ENCODE results near the gene CLIP1. TPM values are rescaled to one million over a fixed set of nuclear protein-coding genes. Genes with fewer than 3 reads are reported as not detected.
"Not testable (repeated sequence)": the region's sequence is repeated elsewhere in the genome, so short reads cannot be mapped to it uniquely, and the experiment has no call there.

CLIP1 gene
- total RNA-seq, 1 experiment from 2014 or later: 16.0 TPM

DNA sequence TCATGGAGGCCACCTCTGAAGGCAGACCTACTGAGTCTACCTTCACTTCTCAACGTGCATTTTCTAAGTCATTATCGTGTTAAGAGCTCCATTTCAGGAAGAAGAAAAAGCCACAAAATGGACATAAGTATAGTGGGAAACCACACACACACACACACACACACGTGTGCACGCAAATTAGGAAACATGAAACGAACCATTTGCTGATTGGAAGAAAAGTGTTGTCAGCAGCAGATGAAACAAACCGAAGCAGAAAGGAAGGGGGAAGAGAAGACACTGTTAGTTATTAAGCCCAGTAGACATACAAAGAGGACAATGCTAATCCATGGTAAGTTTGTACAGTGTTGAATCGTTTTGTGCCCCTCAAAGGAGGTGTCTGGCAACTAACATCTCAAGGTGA, 146.2 kb downstream of the CLIP1 start:
- Histone ChIP-seq H4K20me1 (ENCODE audit: insufficient read depth, low read depth, low read length) (no peaks in the 10 kb centered on the region), H3K79me2 (ENCODE audit: low read length) (no peaks in the 10 kb centered on the region), H3K9me3 (ENCODE audit: low read length) (no peaks in the 10 kb centered on the region), H3K4me2 (ENCODE audit: low read depth, low read length, poor library complexity, severe bottlenecking) (no peak overlapping the region), H3K9ac (ENCODE audit: low read length) (no peak overlapping the region), H2AFZ (ENCODE audit: low read length) (no peak overlapping the region), H3K4me1 (ENCODE audit: low read length) (no peaks in the 10 kb centered on the region), H3K27ac (ENCODE audit: low read length) (no peak overlapping the region), H3K27me3 (ENCODE audit: low read length) (no peaks in the 10 kb centered on the region), H3K9me2 (replicated peaks; ENCODE audit: insufficient read depth, low read length) (no peaks in the 10 kb centered on the region), H3K36me3 (ENCODE audit: insufficient read depth, low read length) (no peaks in the 10 kb centered on the region), H3K4me3 (ENCODE audit: low read length) (no peak overlapping the region)
- DNase-seq: no peak

DNA sequence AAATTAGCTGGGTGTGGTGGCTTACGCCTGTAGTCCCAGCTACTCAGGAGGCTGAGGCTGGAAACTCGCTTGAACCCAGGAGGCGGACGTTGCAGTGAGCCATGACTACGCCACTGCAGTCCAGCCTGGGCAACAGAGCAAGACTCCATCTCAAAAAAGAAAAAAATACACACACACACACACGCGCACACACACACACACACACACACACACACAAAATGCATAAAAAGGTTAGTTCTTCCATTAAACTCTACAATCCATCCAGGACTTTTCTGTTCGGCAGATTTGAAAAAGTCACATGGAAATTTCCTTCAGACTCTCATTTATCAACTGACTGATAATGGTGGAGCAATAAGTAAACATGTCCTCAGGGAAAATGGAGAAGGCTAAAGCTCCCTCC, 147.0 kb downstream of the CLIP1 start:
- H3K36me3 ChIP-seq (ENCODE audit: insufficient read depth, low read length): no peaks in the 10 kb centered on the region
- no peaks in the 10 kb centered on the region for H3K9me2 ChIP-seq (replicated peaks; ENCODE audit: insufficient read depth, low read length)
- no peak overlapping the region for H3K4me2 ChIP-seq (ENCODE audit: low read depth, low read length, poor library complexity, severe bottlenecking)
- H3K4me3 ChIP-seq (ENCODE audit: low read length): no peak overlapping the region
- DNase-seq: no peak
- H3K9ac ChIP-seq (ENCODE audit: low read length): no peak overlapping the region
- H3K79me2 ChIP-seq (ENCODE audit: low read length): no peaks in the 10 kb centered on the region
- no peaks in the 10 kb centered on the region for H3K9me3 ChIP-seq (ENCODE audit: low read length)
- no peak overlapping the region for H3K27ac ChIP-seq (ENCODE audit: low read length)
- H3K4me1 ChIP-seq (ENCODE audit: low read length): no peaks in the 10 kb centered on the region
- no peak overlapping the region for H2AFZ ChIP-seq (ENCODE audit: low read length)
- H3K27me3 ChIP-seq (ENCODE audit: low read length): no peaks in the 10 kb centered on the region
- H4K20me1 ChIP-seq (ENCODE audit: insufficient read depth, low read depth, low read length): no peaks in the 10 kb centered on the region

GRCh38 chr12:122266230-122266901, 156.1 kb downstream of the CLIP1 start, which contains the start of gene VPS33A:
VPS33A (minus strand) TSS chr12:122266494; CDS start chr12:122266408, 86 bp downstream.
- H3K27me3 ChIP-seq (ENCODE audit: low read length): no peaks in the 10 kb centered on the region
- peak; percentile 99 for DNase-seq
- no peaks in the 10 kb centered on the region for H3K9me2 ChIP-seq (replicated peaks; ENCODE audit: insufficient read depth, low read length)
- H2AFZ ChIP-seq (ENCODE audit: low read length): peak within 1 kb of the TSS; percentile 86
- peaks cover 28% of the 10 kb centered on the region for H3K79me2 ChIP-seq (ENCODE audit: low read length)
- peak within 1 kb of the TSS; percentile 87 for H3K9ac ChIP-seq (ENCODE audit: low read length)
- H3K27ac ChIP-seq (ENCODE audit: low read length): peak within 1 kb of the TSS; percentile 80
- H4K20me1 ChIP-seq (ENCODE audit: insufficient read depth, low read depth, low read length): no peaks in the 10 kb centered on the region
- peak within 1 kb of the TSS; percentile 87 for H3K4me3 ChIP-seq (ENCODE audit: low read length)
- peak within 1 kb of the TSS; percentile 68 for H3K4me2 ChIP-seq (ENCODE audit: low read depth, low read length, poor library complexity, severe bottlenecking)
- no peaks in the 10 kb centered on the region for H3K9me3 ChIP-seq (ENCODE audit: low read length)
- H3K4me1 ChIP-seq (ENCODE audit: low read length): peaks cover 17% of the 10 kb centered on the region
- peaks cover 2% of the 10 kb centered on the region; the same call in 1 of the 2 replicates for H3K36me3 ChIP-seq (ENCODE audit: insufficient read depth, low read length)

- Histone ChIP-seq H3K27me3 (ENCODE audit: low read length) (no peaks in the 10 kb centered on the region), H3K4me2 (ENCODE audit: low read depth, low read length, poor library complexity, severe bottlenecking) (peak overlapping the region; percentile 68), H3K4me1 (ENCODE audit: low read length) (peaks cover 17% of the 10 kb centered on the region), H3K9me3 (ENCODE audit: low read length) (no peaks in the 10 kb centered on the region), H3K9me2 (replicated peaks; ENCODE audit: insufficient read depth, low read length) (no peaks in the 10 kb centered on the region), H3K36me3 (ENCODE audit: insufficient read depth, low read length) (peaks cover 7% of the 10 kb centered on the region; the same call in 1 of the 2 replicates), H3K9ac (ENCODE audit: low read length) (peak overlapping the region; percentile 87), H3K79me2 (ENCODE audit: low read length) (peaks cover 28% of the 10 kb centered on the region), H4K20me1 (ENCODE audit: insufficient read depth, low read depth, low read length) (no peaks in the 10 kb centered on the region), H2AFZ (ENCODE audit: low read length) (peak overlapping the region; percentile 85), H3K27ac (ENCODE audit: low read length) (peak overlapping the region; percentile 53), H3K4me3 (ENCODE audit: low read length) (peak overlapping the region; percentile 87)
- DNase-seq: no peak
These were observed 156.6 kb downstream of the CLIP1 start for GRCh38 chr12:122265886-122266229.

- H3K4me2 ChIP-seq (ENCODE audit: low read depth, low read length, poor library complexity, severe bottlenecking): peak overlapping the region; percentile 68
- H2AFZ ChIP-seq (ENCODE audit: low read length): peak overlapping the region; percentile 85
- peak; percentile 58 for DNase-seq
- H3K9me3 ChIP-seq (ENCODE audit: low read length): no peaks in the 10 kb centered on the region
- peak overlapping the region; percentile 53 for H3K27ac ChIP-seq (ENCODE audit: low read length)
- H3K4me3 ChIP-seq (ENCODE audit: low read length): peak overlapping the region; percentile 87
- H3K79me2 ChIP-seq (ENCODE audit: low read length): peaks cover 28% of the 10 kb centered on the region
- H3K4me1 ChIP-seq (ENCODE audit: low read length): peaks cover 17% of the 10 kb centered on the region
- H3K9me2 ChIP-seq (replicated peaks; ENCODE audit: insufficient read depth, low read length): no peaks in the 10 kb centered on the region
- H3K27me3 ChIP-seq (ENCODE audit: low read length): no peaks in the 10 kb centered on the region
- H4K20me1 ChIP-seq (ENCODE audit: insufficient read depth, low read depth, low read length): no peaks in the 10 kb centered on the region
- H3K9ac ChIP-seq (ENCODE audit: low read length): peak overlapping the region; percentile 87
- H3K36me3 ChIP-seq (ENCODE audit: insufficient read depth, low read length): peaks cover 7% of the 10 kb centered on the region; the same call in 1 of the 2 replicates
These were observed 157.0 kb downstream of the CLIP1 start for GRCh38 chr12:122265476-122265875.

- not testable (repeated sequence) for H3K9me3 ChIP-seq (ENCODE audit: low read length)
These were observed 161.7 kb downstream of the CLIP1 start for GRCh38 chr12:122260735-122261134.

DNA sequence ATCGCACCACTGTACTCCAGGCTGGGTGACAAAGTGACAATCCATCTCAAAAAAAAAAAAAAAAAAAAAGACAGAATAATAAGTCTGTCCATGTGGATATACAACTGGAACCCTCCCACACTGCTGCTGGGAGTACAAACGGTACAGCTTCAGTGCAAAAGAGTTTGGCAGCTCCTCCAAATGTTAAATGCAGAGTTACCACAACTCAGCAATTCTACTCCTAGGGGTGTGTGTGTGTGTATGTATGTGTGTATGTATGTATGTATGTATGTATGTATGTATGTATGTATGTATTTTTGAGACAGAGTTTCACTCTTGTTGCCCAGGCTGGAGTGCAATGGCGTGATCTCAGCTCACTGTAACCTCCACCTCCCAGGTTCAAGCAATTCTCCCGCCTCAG, 163.5 kb downstream of the CLIP1 start:
- H3K9me2 ChIP-seq (replicated peaks; ENCODE audit: insufficient read depth, low read length); H3K27ac ChIP-seq (ENCODE audit: low read length); H2AFZ ChIP-seq (ENCODE audit: low read length); H4K20me1 ChIP-seq (ENCODE audit: insufficient read depth, low read depth, low read length); H3K9me3 ChIP-seq (ENCODE audit: low read length); DNase-seq; H3K4me3 ChIP-seq (ENCODE audit: low read length); H3K27me3 ChIP-seq (ENCODE audit: low read length); H3K4me1 ChIP-seq (ENCODE audit: low read length); H3K9ac ChIP-seq (ENCODE audit: low read length); H3K4me2 ChIP-seq (ENCODE audit: low read depth, low read length, poor library complexity, severe bottlenecking): not testable (repeated sequence)
- Histone ChIP-seq H3K79me2 (ENCODE audit: low read length) (peaks cover 17% of the 10 kb centered on the region; the same call in 1 of the 2 replicates), H3K36me3 (ENCODE audit: insufficient read depth, low read length) (peaks cover 14% of the 10 kb centered on the region; the same call in 1 of the 2 replicates)

More at GRCh38 chr12:122260735-122261134, 161.7 kb downstream of the CLIP1 start:
- Histone ChIP-seq H3K36me3 (ENCODE audit: insufficient read depth, low read length) (peaks cover 14% of the 10 kb centered on the region; the same call in 1 of the 2 replicates), H3K79me2 (ENCODE audit: low read length) (peaks cover 30% of the 10 kb centered on the region)
- H3K27me3 ChIP-seq (ENCODE audit: low read length); H3K9ac ChIP-seq (ENCODE audit: low read length); H3K27ac ChIP-seq (ENCODE audit: low read length); H3K4me1 ChIP-seq (ENCODE audit: low read length); H3K4me2 ChIP-seq (ENCODE audit: low read depth, low read length, poor library complexity, severe bottlenecking); H2AFZ ChIP-seq (ENCODE audit: low read length); DNase-seq; H4K20me1 ChIP-seq (ENCODE audit: insufficient read depth, low read depth, low read length); H3K9me2 ChIP-seq (replicated peaks; ENCODE audit: insufficient read depth, low read length); H3K4me3 ChIP-seq (ENCODE audit: low read length): not testable (repeated sequence)

- not testable (repeated sequence) for H4K20me1 ChIP-seq (ENCODE audit: insufficient read depth, low read depth, low read length); H3K4me3 ChIP-seq (ENCODE audit: low read length)
- H3K36me3 ChIP-seq (ENCODE audit: insufficient read depth, low read length): peaks cover 14% of the 10 kb centered on the region; the same call in 1 of the 2 replicates
These were observed 164.0 kb downstream of the CLIP1 start for GRCh38 chr12:122258462-122258861.

More at GRCh38 chr12:122258462-122258861, 164.0 kb downstream of the CLIP1 start:
- H3K27ac ChIP-seq (ENCODE audit: low read length); H3K27me3 ChIP-seq (ENCODE audit: low read length); DNase-seq; H2AFZ ChIP-seq (ENCODE audit: low read length); H3K9me2 ChIP-seq (replicated peaks; ENCODE audit: insufficient read depth, low read length); H3K9me3 ChIP-seq (ENCODE audit: low read length); H3K4me1 ChIP-seq (ENCODE audit: low read length); H3K4me2 ChIP-seq (ENCODE audit: low read depth, low read length, poor library complexity, severe bottlenecking); H3K9ac ChIP-seq (ENCODE audit: low read length): not testable (repeated sequence)
- H3K79me2 ChIP-seq (ENCODE audit: low read length): peaks cover 18% of the 10 kb centered on the region; the same call in 1 of the 2 replicates
